Measurements from ENCODE around the gene CCDC158.
"Not testable (repeated sequence)": the region's sequence is repeated elsewhere in the genome, so short reads cannot be mapped to it uniquely, and the experiment has no call there.

The CCDC158 gene

GRCh38 chr4:76307660-76308014 lies 113.3 kb downstream of the CCDC158 start:
- no peak for DNase-seq

GRCh38 chr4:76306882-76307659 lies 113.9 kb downstream of the CCDC158 start:
- DNase-seq: no peak

- no peak for DNase-seq
Observed at GRCh38 chr4:76305971-76306881, 114.7 kb downstream of the CCDC158 start, which contains the start of gene STBD1. STBD1 (plus strand) TSS chr4:76306733; CDS start chr4:76306770, 37 bp downstream.

GRCh38 chr4:76305033-76305687 lies 115.8 kb downstream of the CCDC158 start:
- DNase-seq: no peak

- no peak for DNase-seq
Observed at GRCh38 chr4:76302826-76303438, 118.0 kb downstream of the CCDC158 start.

- DNase-seq: no peak
Observed at GRCh38 chr4:76301775-76302162, 119.2 kb downstream of the CCDC158 start.

- no peak for DNase-seq
Observed at GRCh38 chr4:76301068-76301774, 119.7 kb downstream of the CCDC158 start.

- DNase-seq: no peak
Observed at GRCh38 chr4:76300012-76300411, 120.9 kb downstream of the CCDC158 start.

GRCh38 chr4:76298227-76298626 lies 122.7 kb downstream of the CCDC158 start:
- no peak for DNase-seq

- DNase-seq: no peak
Observed at GRCh38 chr4:76296286-76296820, 124.6 kb downstream of the CCDC158 start.

GRCh38 chr4:76293772-76294171 lies 127.2 kb downstream of the CCDC158 start:
- DNase-seq: no peak

- no peak for DNase-seq
Observed at GRCh38 chr4:76292730-76293129, 128.2 kb downstream of the CCDC158 start.

- not testable (repeated sequence) for DNase-seq
Observed at GRCh38 chr4:76287811-76288210, 133.1 kb downstream of the CCDC158 start.

GRCh38 chr4:76283900-76284299 lies 137.0 kb downstream of the CCDC158 start:
- DNase-seq: no peak

- DNase-seq: no peak
Observed at GRCh38 chr4:76282941-76283689, 137.8 kb downstream of the CCDC158 start.

- DNase-seq: not testable (repeated sequence)
Observed at GRCh38 chr4:76281594-76281993, 139.3 kb downstream of the CCDC158 start.

- DNase-seq: no peak
Observed at GRCh38 chr4:76280488-76281441, 140.2 kb downstream of the CCDC158 start.

- no peak for DNase-seq
Observed at GRCh38 chr4:76279462-76279861, 141.5 kb downstream of the CCDC158 start.

- DNase-seq: no peak
Observed at GRCh38 chr4:76278583-76278982, 142.4 kb downstream of the CCDC158 start.

- no peak for DNase-seq
Observed at GRCh38 chr4:76277667-76278066, 143.3 kb downstream of the CCDC158 start.

All from NCI-H1048 (cell line).